ENCODE measurements around the gene SOX18.

GRCh38 chr20:64006490-64006889, 42.9 kb downstream of the SOX18 start:
- TF ChIP-seq GLIS3 (CRISPR knock-in tag; IDR thresholded peaks at IDR 0.05), result no peak
- no peak for TF ChIP-seq POU6F1 (CRISPR knock-in tag; IDR thresholded peaks at IDR 0.05; ENCODE audit: borderline replicate concordance, low read depth)
- no peak for TF ChIP-seq ZNF70 (CRISPR knock-in tag; IDR thresholded peaks at IDR 0.05)
- TF ChIP-seq PATZ1 (CRISPR knock-in tag; IDR thresholded peaks at IDR 0.05; ENCODE audit: borderline replicate concordance), result no peak
